ENCODE measurements around the gene PP2D1. TPM values are rescaled to one million over a fixed set of nuclear protein-coding genes. Genes with fewer than 3 reads are reported as not detected.
A peak's percentile ranks its signal among the peaks of the same experiment; 100 is the strongest.

The PP2D1 gene, protein sequence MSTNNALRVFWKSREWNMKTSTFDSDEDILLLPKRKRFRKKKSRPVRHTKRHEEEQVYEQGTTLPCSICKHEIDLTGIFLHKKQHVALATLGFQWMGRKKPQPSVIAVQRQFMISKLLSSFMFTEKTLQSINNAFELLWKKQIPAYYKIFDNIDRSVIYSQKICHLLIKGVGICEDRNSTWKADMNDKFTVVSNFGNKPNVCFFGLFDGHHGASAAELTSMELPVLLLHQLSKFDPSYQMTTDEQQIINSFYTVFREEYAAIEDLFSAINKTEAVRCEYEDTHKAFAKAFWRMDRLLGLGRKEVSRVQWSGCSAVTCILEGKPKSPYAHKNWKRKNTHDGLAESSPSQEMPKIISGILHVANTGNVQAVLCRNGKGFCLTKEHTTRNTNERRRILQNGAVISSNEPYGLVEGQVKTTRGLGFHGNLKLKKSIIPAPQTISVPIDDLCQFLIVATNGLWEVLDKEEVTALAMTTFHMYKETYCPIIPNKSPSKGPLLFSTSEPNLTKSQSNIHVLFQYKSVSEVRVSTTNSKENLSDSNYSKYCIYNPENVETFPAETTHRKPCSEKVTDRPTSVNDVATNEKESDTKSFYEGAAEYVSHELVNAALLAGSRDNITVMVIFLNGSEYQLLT
- not detected for total RNA-seq

GRCh38 chr3:20012164-20012563 is at the start of gene PP2D1:
Gene PP2D1 (minus strand): TSS chr3:20012264. CDS start chr3:20012072, 192 bp downstream.
- H3K9me3 ChIP-seq (ENCODE audit: low read depth, low read length), result no peaks in the 10 kb centered on the region

DNA sequence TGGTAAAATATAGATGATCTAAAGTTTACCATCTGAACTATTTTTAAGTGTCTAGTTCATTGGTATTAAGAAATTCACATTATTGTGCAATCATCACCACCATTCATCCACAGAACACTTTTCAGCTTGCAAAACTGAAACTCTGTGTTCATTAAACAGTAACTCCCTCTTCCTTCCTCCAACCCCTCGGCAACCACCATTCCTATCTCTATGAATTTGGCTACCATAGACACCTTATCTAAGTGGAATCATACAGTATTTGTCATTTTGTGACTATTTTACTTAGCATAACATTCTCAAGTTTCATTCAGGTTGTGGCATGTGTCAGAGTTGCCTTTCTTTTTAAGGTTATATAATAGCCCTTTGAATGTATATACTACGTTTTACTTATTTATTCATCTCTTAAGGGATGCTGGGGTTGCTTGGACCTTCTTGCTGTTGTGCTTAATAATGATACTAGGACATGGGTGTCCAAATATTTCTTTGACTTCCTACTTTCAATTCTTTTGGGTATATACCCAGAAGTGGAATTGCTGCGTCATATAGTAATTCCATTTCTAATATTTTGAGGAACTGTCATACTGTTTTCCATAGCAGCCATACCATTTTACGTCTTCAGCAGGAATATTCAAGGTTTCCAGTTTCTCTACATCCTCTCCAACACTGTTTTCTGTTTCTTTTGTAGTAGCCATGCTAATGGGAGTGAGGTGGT is 49.1 kb upstream of the PP2D1 start:
- peak overlapping the region; percentile 24 for H3K4me3 ChIP-seq (ENCODE audit: low read length)
- no peaks in the 10 kb centered on the region for H3K9me3 ChIP-seq (ENCODE audit: low read depth, low read length)
- peaks cover 56% of the 10 kb centered on the region for H3K4me1 ChIP-seq (ENCODE audit: insufficient read depth, low read length)
- no peaks in the 10 kb centered on the region for H3K27me3 ChIP-seq (ENCODE audit: insufficient read depth, low read length)

More at GRCh38 chr3:20012164-20012563, at the start of gene PP2D1:
- H3K4me3 ChIP-seq (ENCODE audit: low read length), result no peak within 1 kb of the TSS
- no peaks in the 10 kb centered on the region for H3K27me3 ChIP-seq (ENCODE audit: insufficient read depth, low read length)
- H3K4me1 ChIP-seq (ENCODE audit: insufficient read depth, low read length), result no peaks in the 10 kb centered on the region

GRCh38 chr3:20059929-20060328 is 47.9 kb upstream of the PP2D1 start:
- Histone ChIP-seq H3K9me3 (ENCODE audit: low read depth, low read length) (no peaks in the 10 kb centered on the region), H3K4me3 (ENCODE audit: low read length) (no peak overlapping the region), H3K27me3 (ENCODE audit: insufficient read depth, low read length) (no peaks in the 10 kb centered on the region), H3K4me1 (ENCODE audit: insufficient read depth, low read length) (peaks cover 63% of the 10 kb centered on the region)

DNA sequence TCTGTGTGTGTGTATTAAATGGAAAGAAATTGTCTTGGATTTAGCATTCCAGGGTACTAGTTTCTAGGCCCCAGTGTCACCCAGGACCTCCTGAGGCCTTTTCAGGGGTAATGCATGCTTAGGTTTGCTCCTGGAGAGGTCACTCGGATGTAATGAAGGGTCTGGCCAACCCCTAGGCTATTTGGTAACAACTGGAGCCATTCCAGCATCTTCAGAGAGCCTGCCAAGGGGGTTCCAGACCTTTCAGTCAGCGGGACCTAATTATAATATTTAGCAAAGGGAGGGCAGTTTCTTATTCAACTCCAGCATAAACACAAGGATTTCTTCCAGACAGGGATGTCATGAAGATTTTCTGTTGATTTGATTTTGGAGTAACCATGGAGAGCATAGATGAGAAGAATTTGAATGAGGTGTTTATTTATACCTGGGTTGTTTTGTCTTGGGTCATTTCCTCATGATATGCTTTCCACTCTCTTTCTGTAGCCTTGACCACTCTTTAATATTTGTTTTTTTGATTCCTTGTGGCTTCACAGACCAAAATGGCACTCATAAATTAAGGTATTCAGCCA is 45.6 kb upstream of the PP2D1 start:
- Histone ChIP-seq H3K27me3 (ENCODE audit: insufficient read depth, low read length) (no peaks in the 10 kb centered on the region), H3K4me3 (ENCODE audit: low read length) (no peak overlapping the region), H3K9me3 (ENCODE audit: low read depth, low read length) (no peaks in the 10 kb centered on the region), H3K4me1 (ENCODE audit: insufficient read depth, low read length) (peaks cover 72% of the 10 kb centered on the region)

DNA sequence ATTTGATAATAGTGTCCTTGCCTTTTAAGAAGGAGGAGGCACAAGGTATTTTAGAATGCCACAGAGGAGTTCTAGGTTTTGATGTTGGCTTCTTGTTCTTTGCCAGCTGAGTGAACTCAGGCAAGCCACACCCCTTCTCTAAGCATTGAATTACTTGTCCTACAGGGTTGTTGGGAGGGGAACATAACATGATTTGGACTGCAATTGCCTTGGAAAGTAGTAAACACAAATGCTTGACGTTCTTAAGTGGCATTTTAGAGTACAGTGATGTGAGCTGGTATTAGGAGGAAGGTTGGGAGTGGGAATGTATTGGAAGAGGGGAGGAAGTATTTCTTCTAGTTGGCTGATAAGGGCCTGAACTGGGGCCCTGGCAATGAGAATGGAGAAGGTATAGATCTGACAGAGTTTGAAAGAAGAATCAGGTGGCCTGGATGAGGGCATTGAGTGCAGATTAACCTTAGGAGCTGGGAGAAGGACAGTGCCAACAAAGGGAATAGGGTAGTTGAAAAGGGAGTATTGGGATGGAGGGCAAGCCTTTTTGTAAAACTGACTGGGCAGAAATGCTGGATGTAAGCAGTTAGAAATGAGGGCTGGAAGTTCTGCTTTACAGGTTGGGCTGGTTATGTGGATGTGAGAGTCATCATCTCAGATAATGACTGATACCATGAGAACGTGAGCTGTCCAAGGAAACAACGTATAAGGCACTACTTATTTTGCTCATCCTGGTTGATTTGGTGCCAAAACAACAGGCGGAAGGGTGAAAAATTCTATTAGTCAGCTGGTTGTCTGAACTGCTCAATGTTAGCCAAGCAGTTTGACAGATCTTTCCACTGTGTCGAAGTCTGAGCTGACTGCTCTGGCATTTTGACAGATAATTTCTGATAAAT is 44.9 kb upstream of the PP2D1 start:
- no peaks in the 10 kb centered on the region for H3K27me3 ChIP-seq (ENCODE audit: insufficient read depth, low read length)
- peaks cover 78% of the 10 kb centered on the region for H3K4me1 ChIP-seq (ENCODE audit: insufficient read depth, low read length)
- H3K9me3 ChIP-seq (ENCODE audit: low read depth, low read length), result no peaks in the 10 kb centered on the region
- H3K4me3 ChIP-seq (ENCODE audit: low read length), result no peak overlapping the region

DNA sequence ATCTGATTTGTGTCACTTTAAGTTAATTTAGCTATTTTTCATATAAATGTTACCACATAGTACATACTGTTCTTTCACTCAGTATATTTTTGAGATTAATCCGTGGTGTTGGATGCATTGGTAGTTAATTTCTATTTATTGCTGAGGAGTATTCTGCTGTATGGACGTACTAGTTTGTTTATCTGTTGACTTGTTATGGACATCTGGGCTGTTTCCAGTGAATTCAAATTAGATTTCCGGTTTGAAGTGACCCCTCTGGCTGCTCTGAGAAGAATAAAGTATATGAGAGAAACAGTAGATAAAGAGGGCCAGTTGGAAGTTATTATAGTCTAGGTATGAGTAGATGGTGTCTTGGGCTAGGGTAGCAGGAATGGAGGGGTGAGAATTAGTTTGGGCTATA is 43.8 kb upstream of the PP2D1 start:
- H3K27me3 ChIP-seq (ENCODE audit: insufficient read depth, low read length), result no peaks in the 10 kb centered on the region
- peaks cover 78% of the 10 kb centered on the region for H3K4me1 ChIP-seq (ENCODE audit: insufficient read depth, low read length)
- H3K4me3 ChIP-seq (ENCODE audit: low read length), result no peak overlapping the region
- H3K9me3 ChIP-seq (ENCODE audit: low read depth, low read length), result no peaks in the 10 kb centered on the region

DNA sequence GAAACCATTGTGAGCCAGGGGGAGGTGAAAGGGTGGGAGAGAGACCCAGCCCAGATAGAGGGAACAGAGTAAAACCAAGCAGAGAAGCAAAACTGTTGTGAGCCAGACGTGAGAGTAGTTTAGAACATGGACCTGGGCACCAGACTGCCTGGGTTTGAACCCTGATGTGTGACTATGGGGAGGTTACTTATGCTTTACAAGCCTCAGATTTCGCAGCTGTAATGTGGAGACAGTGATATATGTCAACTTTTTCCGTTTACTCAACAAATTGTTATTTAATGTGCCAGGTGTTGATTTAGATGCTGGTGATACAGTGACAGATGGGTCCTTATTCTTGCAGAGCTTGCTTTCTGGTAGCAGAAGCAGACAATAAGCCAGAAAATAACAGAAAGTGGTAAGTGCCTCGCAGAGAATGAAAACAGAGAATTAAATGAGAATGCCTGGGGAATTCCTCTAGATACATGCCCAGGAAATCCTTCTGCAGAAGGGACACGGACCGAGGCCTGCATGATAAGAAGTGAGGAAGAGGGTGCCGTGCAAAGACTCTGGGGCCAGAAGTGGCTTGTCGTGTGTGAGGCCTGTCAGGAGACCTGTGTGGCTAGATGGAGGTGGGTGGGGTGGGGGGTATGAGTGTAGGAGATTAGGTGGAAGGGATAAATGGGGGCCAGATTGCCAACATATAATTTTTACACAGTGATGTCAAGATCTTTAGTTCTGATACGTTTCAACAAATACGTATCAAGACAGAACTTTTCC is 43.1 kb upstream of the PP2D1 start:
- Histone ChIP-seq H3K9me3 (ENCODE audit: low read depth, low read length) (no peaks in the 10 kb centered on the region), H3K4me3 (ENCODE audit: low read length) (no peak overlapping the region), H3K27me3 (ENCODE audit: insufficient read depth, low read length) (no peaks in the 10 kb centered on the region), H3K4me1 (ENCODE audit: insufficient read depth, low read length) (peaks cover 72% of the 10 kb centered on the region)

- Histone ChIP-seq H3K4me1 (ENCODE audit: insufficient read depth, low read length) (peaks cover 70% of the 10 kb centered on the region), H3K9me3 (ENCODE audit: low read depth, low read length) (no peaks in the 10 kb centered on the region), H3K4me3 (ENCODE audit: low read length) (no peak overlapping the region), H3K27me3 (ENCODE audit: insufficient read depth, low read length) (no peaks in the 10 kb centered on the region)
Observed at GRCh38 chr3:20054549-20054987, 42.5 kb upstream of the PP2D1 start.

DNA sequence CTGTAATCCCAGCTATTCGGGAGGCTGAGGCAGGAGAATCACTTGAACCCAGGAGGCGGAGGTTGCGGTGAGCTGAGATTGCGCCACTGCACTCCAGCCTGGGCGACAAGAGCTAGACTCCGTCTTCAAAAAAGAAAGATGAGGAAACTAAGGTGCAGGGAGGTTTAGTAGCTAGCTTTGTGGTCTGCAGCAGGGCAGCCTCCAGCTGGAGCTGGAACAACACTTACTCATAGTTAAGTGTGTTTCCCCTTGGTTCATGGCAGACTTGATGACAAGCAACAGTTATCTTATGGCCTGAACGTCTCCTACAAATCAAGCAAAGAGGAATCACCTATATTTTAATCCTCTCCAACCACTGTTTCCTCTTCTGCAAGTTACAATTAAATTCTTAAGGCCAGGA is 40.8 kb upstream of the PP2D1 start:
- no peaks in the 10 kb centered on the region for H3K27me3 ChIP-seq (ENCODE audit: insufficient read depth, low read length)
- H3K9me3 ChIP-seq (ENCODE audit: low read depth, low read length), result no peaks in the 10 kb centered on the region
- peaks cover 75% of the 10 kb centered on the region for H3K4me1 ChIP-seq (ENCODE audit: insufficient read depth, low read length)
- no peak overlapping the region for H3K4me3 ChIP-seq (ENCODE audit: low read length)

- H3K4me1 ChIP-seq (ENCODE audit: insufficient read depth, low read length), result peaks cover 76% of the 10 kb centered on the region
- H3K9me3 ChIP-seq (ENCODE audit: low read depth, low read length), result no peaks in the 10 kb centered on the region
- H3K27me3 ChIP-seq (ENCODE audit: insufficient read depth, low read length), result no peaks in the 10 kb centered on the region
- H3K4me3 ChIP-seq (ENCODE audit: low read length), result no peak overlapping the region
Observed at GRCh38 chr3:20051123-20051806, 39.2 kb upstream of the PP2D1 start.

- H3K4me3 ChIP-seq (ENCODE audit: low read length), result no peak overlapping the region
Observed at GRCh38 chr3:20047976-20048883, 36.2 kb upstream of the PP2D1 start.

GRCh38 chr3:20047341-20047779 is 35.3 kb upstream of the PP2D1 start:
- no peaks in the 10 kb centered on the region for H3K27me3 ChIP-seq (ENCODE audit: insufficient read depth, low read length)
- no peaks in the 10 kb centered on the region for H3K9me3 ChIP-seq (ENCODE audit: low read depth, low read length)
- peaks cover 78% of the 10 kb centered on the region for H3K4me1 ChIP-seq (ENCODE audit: insufficient read depth, low read length)
- H3K4me3 ChIP-seq (ENCODE audit: low read length), result no peak overlapping the region

More at GRCh38 chr3:20047976-20048883, 36.2 kb upstream of the PP2D1 start:
- no peaks in the 10 kb centered on the region for H3K9me3 ChIP-seq (ENCODE audit: low read depth, low read length)
- no peaks in the 10 kb centered on the region for H3K27me3 ChIP-seq (ENCODE audit: insufficient read depth, low read length)
- peaks cover 77% of the 10 kb centered on the region for H3K4me1 ChIP-seq (ENCODE audit: insufficient read depth, low read length)

Data from mononuclear cell (primary cell).